Measurements from ENCODE around the gene PHEX.

PHEX gene

GRCh38 chrX:22032084-22032483 lies at the start of gene PHEX:
PHEX (plus strand) TSS chrX:22032325; CDS start chrX:22033006, 681 bp downstream.
- no peak for DNase-seq (ENCODE audit: low spot score)

- peak; percentile 76 for DNase-seq (ENCODE audit: low spot score)
Measured at GRCh38 chrX:21985332-21985777, 46.8 kb upstream of the PHEX start.

GRCh38 chrX:21986596-21986995 lies 45.5 kb upstream of the PHEX start:
- no peak for DNase-seq (ENCODE audit: low spot score)

GRCh38 chrX:21989384-21989783 lies 42.7 kb upstream of the PHEX start:
- DNase-seq (ENCODE audit: low spot score), result no peak

GRCh38 chrX:21990832-21991231 lies 41.3 kb upstream of the PHEX start:
- DNase-seq (ENCODE audit: low spot score), result no peak

GRCh38 chrX:21991504-21991903 lies 40.6 kb upstream of the PHEX start:
- DNase-seq (ENCODE audit: low spot score), result no peak

- DNase-seq (ENCODE audit: low spot score), result no peak
Measured at GRCh38 chrX:21993265-21993664, 38.9 kb upstream of the PHEX start.

GRCh38 chrX:21996872-21997455 lies 35.2 kb upstream of the PHEX start:
- DNase-seq (ENCODE audit: low spot score), result peak; percentile 5

GRCh38 chrX:21998037-21998436 lies 34.1 kb upstream of the PHEX start:
- DNase-seq (ENCODE audit: low spot score), result no peak

- no peak for DNase-seq (ENCODE audit: low spot score)
Measured at GRCh38 chrX:22004866-22005265, 27.3 kb upstream of the PHEX start.

GRCh38 chrX:22012051-22012450 lies 20.1 kb upstream of the PHEX start:
- DNase-seq (ENCODE audit: low spot score), result no peak

GRCh38 chrX:22012931-22013330 lies 19.2 kb upstream of the PHEX start:
- no peak for DNase-seq (ENCODE audit: low spot score)

- no peak for DNase-seq (ENCODE audit: low spot score)
Measured at GRCh38 chrX:22015139-22015750, 16.9 kb upstream of the PHEX start.

GRCh38 chrX:22021751-22022324 lies 10.3 kb upstream of the PHEX start:
- DNase-seq (ENCODE audit: low spot score), result no peak

- DNase-seq (ENCODE audit: low spot score), result no peak
Measured at GRCh38 chrX:22024577-22024976, 7.5 kb upstream of the PHEX start.

GRCh38 chrX:22025751-22026150 lies 6.4 kb upstream of the PHEX start:
- DNase-seq (ENCODE audit: low spot score), result peak; percentile 9

- DNase-seq (ENCODE audit: low spot score), result no peak
Measured at GRCh38 chrX:22026731-22027130, 5.4 kb upstream of the PHEX start.

GRCh38 chrX:22032506-22032905 lies 381 bp downstream of the PHEX start:
- DNase-seq (ENCODE audit: low spot score), result no peak

GRCh38 chrX:22033818-22034217 lies 1.7 kb downstream of the PHEX start:
- no peak for DNase-seq (ENCODE audit: low spot score)

GRCh38 chrX:22035236-22035635 lies 3.1 kb downstream of the PHEX start:
- no peak for DNase-seq (ENCODE audit: low spot score)

- DNase-seq (ENCODE audit: low spot score), result no peak
Measured at GRCh38 chrX:22037225-22037624, 5.1 kb downstream of the PHEX start.

GRCh38 chrX:22037911-22038537 lies 5.9 kb downstream of the PHEX start:
- no peak for DNase-seq (ENCODE audit: low spot score)

- DNase-seq (ENCODE audit: low spot score), result no peak
Measured at GRCh38 chrX:22039541-22039940, 7.4 kb downstream of the PHEX start.
